IMR-90 (cell line): Measurements from ENCODE around the gene ANK3. TPM values are rescaled to one million over a fixed set of nuclear protein-coding genes. Genes with fewer than 3 reads are reported as not detected.
A peak's percentile ranks its signal among the peaks of the same experiment; 100 is the strongest.

ENCODE experiments used
- ATAC-seq: fragments of 200-7000 bp; cut with Tn5 transposase; 2 replicates; pipeline ENCODE4 v1.9.1; 2020; ENCODE audit warnings: low read depth, mild to moderate bottlenecking, moderate library complexity
- BruUV-seq: library from RNA; stranded (reverse); fragments of 400-500 nt; replicated peaks from 2 replicates; lab custom pipeline; 2021; lab: Mats Ljungman, UMichigan
- CTCF ChIA-PET: fragments of 300-600 bp; formaldehyde crosslinking; extraction: SDS; loops from one replicate; lab custom pipeline; 2021; ENCODE audit warnings: antibody characterized with exemption; lab: Yijun Ruan, JAX
- POLR2A ChIA-PET: fragments of 300-600 bp; sonication (Branson Sonifier 250); formaldehyde crosslinking; loops from one replicate; lab custom pipeline; 2022; ENCODE audit warnings: antibody characterized with exemption; ENCODE audit not compliant: unreplicated experiment; lab: Charles Lee
- DNase-seq: peaks from one replicate; pipeline ENCODE4 v3.0.0; 2013
- H2AFZ ChIP-seq: replicated peaks from 2 replicates; pipeline ENCODE3; 2013; ENCODE audit warnings: low read length, mild to moderate bottlenecking; ENCODE audit not compliant: poor library complexity
- H2AK5ac ChIP-seq: 2 replicates; pipeline ENCODE4 v1.6.1; 2013; ENCODE audit warnings: low read depth, low read length, inconsistent platforms
- H2AK9ac ChIP-seq: replicated peaks from 2 replicates; pipeline ENCODE3; 2013; ENCODE audit warnings: mild to moderate bottlenecking, low read depth, low read length, moderate library complexity; ENCODE audit not compliant: poor library complexity
- H2BK120ac ChIP-seq: 2 replicates; pipeline ENCODE4 v1.6.1; 2013; ENCODE audit warnings: low read depth, low read length, inconsistent platforms
- H2BK15ac ChIP-seq: 3 replicates; pipeline ENCODE4 v1.6.1; 2013; ENCODE audit warnings: low read depth, low read length, inconsistent platforms
- H2BK20ac ChIP-seq: 2 replicates; pipeline ENCODE4 v1.6.1; 2013; ENCODE audit warnings: low read depth, mild to moderate bottlenecking, inconsistent platforms, low read length, moderate library complexity
- H2BK5ac ChIP-seq: 2 replicates; pipeline ENCODE4 v1.6.1; 2013; ENCODE audit warnings: mild to moderate bottlenecking, low read depth, low read length, inconsistent platforms; ENCODE audit not compliant: poor library complexity, severe bottlenecking
- H3K14ac ChIP-seq: replicated peaks from 2 replicates; pipeline ENCODE4 v1.6.1; 2013; ENCODE audit warnings: low read depth, low read length, inconsistent platforms
- H3K18ac ChIP-seq: 2 replicates; pipeline ENCODE4 v1.6.1; 2013; ENCODE audit warnings: low read depth, low read length, control low read depth
- H3K23ac ChIP-seq: 2 replicates; pipeline ENCODE4 v1.6.1; 2013; ENCODE audit warnings: low read depth, low read length, inconsistent platforms
- H3K27ac ChIP-seq: 2 replicates; pipeline ENCODE4 v1.5.1; 2013; ENCODE audit warnings: mild to moderate bottlenecking, control low read depth, low read length; ENCODE audit not compliant: insufficient read depth
- H3K27me3 ChIP-seq: 2 replicates; pipeline ENCODE4 v1.6.1; 2013; ENCODE audit warnings: low read length; ENCODE audit not compliant: control insufficient read depth, insufficient read depth
- H3K36me3 ChIP-seq: 2 replicates; pipeline ENCODE4 v1.6.1; 2013; ENCODE audit warnings: low read length, mixed read lengths; ENCODE audit not compliant: control insufficient read depth, insufficient read depth
- H3K4ac ChIP-seq: 2 replicates; pipeline ENCODE4 v1.6.1; 2013; ENCODE audit warnings: low read depth, low read length, inconsistent platforms
- H3K4me1 ChIP-seq: 2 replicates; pipeline ENCODE4 v1.6.1; 2013; ENCODE audit warnings: low read length, mixed read lengths; ENCODE audit not compliant: control insufficient read depth, insufficient read depth
- H3K4me2 ChIP-seq: 2 replicates; pipeline ENCODE4 v1.6.1; 2013; ENCODE audit warnings: low read depth, mild to moderate bottlenecking, control low read depth, low read length, moderate library complexity
- H3K4me3 ChIP-seq: 2 replicates; pipeline ENCODE4 v1.5.1; 2013; ENCODE audit warnings: low read depth, mild to moderate bottlenecking, control low read depth, low read length, moderate library complexity; ENCODE audit not compliant: insufficient read depth
- H3K56ac ChIP-seq: 2 replicates; pipeline ENCODE4 v1.6.1; 2013; ENCODE audit warnings: low read length, inconsistent platforms; ENCODE audit not compliant: insufficient read depth; ENCODE audit errors: extremely low read depth
- H3K79me1 ChIP-seq, 2 experiments: 2 replicates each; pipeline ENCODE4 v1.6.1; 2013; ENCODE audit warnings: low read length in 2 of 2, inconsistent platforms in 1 of 2, low read depth in 1 of 2
- H3K9ac ChIP-seq: 2 replicates; pipeline ENCODE4 v1.6.1; 2013; ENCODE audit warnings: low read depth, low read length, control low read depth
- H3K9me1 ChIP-seq: 2 replicates; pipeline ENCODE4 v1.6.1; 2013; ENCODE audit warnings: low read length, inconsistent platforms; ENCODE audit not compliant: insufficient read depth
- H3K9me3 ChIP-seq: 2 replicates; pipeline ENCODE4 v1.6.1; 2013; ENCODE audit warnings: low read length; ENCODE audit not compliant: control insufficient read depth, insufficient read depth
- H4K20me1 ChIP-seq: 2 replicates; pipeline ENCODE4 v1.6.1; 2013; ENCODE audit warnings: low read length, inconsistent platforms; ENCODE audit not compliant: insufficient read depth
- H4K5ac ChIP-seq: 2 replicates; pipeline ENCODE4 v1.6.1; 2013; ENCODE audit warnings: mild to moderate bottlenecking, low read depth, low read length, control low read depth
- H4K8ac ChIP-seq, 2 experiments: 2 replicates each; pipeline ENCODE4 v1.6.1; 2013; ENCODE audit warnings: low read depth in 2 of 2, low read length in 2 of 2, control low read depth in 1 of 2, inconsistent platforms in 1 of 2
- H4K91ac ChIP-seq: 2 replicates; pipeline ENCODE4 v1.6.1; 2013; ENCODE audit warnings: low read depth, low read length, inconsistent platforms; ENCODE audit not compliant: insufficient read depth
- BHLHE40 ChIP-seq: fragments of 150-350 bp; IDR thresholded peaks from 2 replicates; pipeline ENCODE4 v1.6.1; 2016; ENCODE audit warnings: mild to moderate bottlenecking, low read depth, low read length
- CHD1 ChIP-seq: IDR thresholded peaks from 2 replicates; pipeline ENCODE4 v1.6.1; 2012; ENCODE audit warnings: low read depth, low read length, improper control_type of control experiment
- RFX5 ChIP-seq: IDR thresholded peaks from 2 replicates; pipeline ENCODE4 v1.8.0; 2012; ENCODE audit warnings: low read depth, mild to moderate bottlenecking, low read length, moderate library complexity
- WGBS, 2 experiments: methylation state at CpG; one replicate each; pipeline versions ENCODE4 v1.1.5 to v1.1.7; 2013; ENCODE audit warnings: missing lambda C conversion rate in 2 of 2; ENCODE audit not compliant: insufficient read length in 1 of 2; ENCODE audit errors: extremely low coverage in 2 of 2; 5-methylcytosine and 5-hydroxymethylcytosine counted together
- dilution Hi-C: fragments of 300-500 bp; cut with HindIII; formaldehyde crosslinking; loops from one replicate; pipeline ENCODE4 v1.14.3; 2018; ENCODE audit warnings: low sequenced_read_pairs; ENCODE audit not compliant: unreplicated experiment
- in situ Hi-C: fragments of 300-500 bp; cut with MboI; formaldehyde crosslinking; loops from 3 replicates; pipeline ENCODE4 v1.14.3; 2019; ENCODE audit warnings: low sequenced_read_pairs, inconsistent platforms, mixed read lengths
- intact Hi-C: fragments of 100-400 bp; cut with micrococcal nuclease; formaldehyde crosslinking; loops from 2 replicates; pipeline ENCODE4 v1.10.0; 2022
- polyA plus RNA-seq, 3 experiments: library from polyadenylated mRNA; depleted of rRNA; stranded (reverse); fragments of >200 nt; gene quantifications; 2 replicates each; pipeline ENCODE4 v1.2.3, GENCODE V29; 2012; ENCODE audit warnings: low replicate concordance in 1 of 3
- total RNA-seq: library from RNA; depleted of rRNA; stranded (reverse); fragments of >200 nt; gene quantifications from 2 replicates; pipeline ENCODE4 v1.2.3, GENCODE V29; 2012

Gene ANK3
- total and polyA plus RNA-seq, 2 of the 4 experiments (the other 2 are of a cell fraction) = 0.63 to 1.8 TPM

DNA sequence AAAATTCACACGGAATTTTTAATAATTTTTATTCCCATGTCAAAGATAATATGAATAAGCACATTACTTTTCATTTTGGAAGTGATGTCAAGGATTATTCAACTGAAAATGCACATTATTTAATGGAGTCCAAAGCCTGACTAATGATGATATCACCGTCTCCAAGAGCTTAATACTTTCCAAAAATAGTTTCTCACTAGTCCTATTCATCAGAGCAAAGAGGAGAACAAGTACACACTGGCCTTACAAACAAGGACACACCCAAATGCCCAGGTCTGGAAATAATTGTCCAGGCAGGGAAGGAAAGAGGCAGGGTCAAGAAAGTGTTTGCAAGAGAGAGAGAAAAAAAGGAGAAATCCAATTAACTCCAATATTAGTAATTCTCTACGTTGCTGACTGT is 266.5 kb downstream of the ANK3 start:
- Histone ChIP-seq H2BK5ac (no peak overlapping the region), H3K4me3 (no peak overlapping the region), H3K36me3 (no peaks in the 10 kb centered on the region), H2AFZ (no peak overlapping the region), H4K91ac (no peak overlapping the region), H3K4ac (peak overlapping the region; percentile 29; the same call in 1 of the 2 replicates), H3K9ac (no peak overlapping the region), H4K8ac (peak overlapping the region in 1 of 2 experiments; percentile 56; a peak in 1 of 4 replicates), H3K18ac (no peak overlapping the region), H3K9me1 (peaks cover 4% of the 10 kb centered on the region; the same call in 1 of the 2 replicates), H3K27me3 (no peaks in the 10 kb centered on the region), H3K23ac (peak overlapping the region; percentile 55; the same call in 1 of the 2 replicates), H3K27ac (no peak overlapping the region), H2BK15ac (peak overlapping the region; percentile 65; the same call in 1 of the 3 replicates), H3K56ac (no peak overlapping the region), H2AK5ac (no peak overlapping the region; the same call in 1 of the 2 replicates), H3K79me1 (no peaks in the 10 kb centered on the region), H3K9me3 (no peaks in the 10 kb centered on the region), H2BK20ac (peak overlapping the region; percentile 82), H4K20me1 (no peaks in the 10 kb centered on the region), H3K4me2 (peak overlapping the region; percentile 56; the same call in 1 of the 2 replicates), H2AK9ac (peak overlapping the region; percentile 7), H2BK120ac (peak overlapping the region; percentile 40; the same call in 1 of the 2 replicates), H3K14ac (peak overlapping the region; percentile 34; the same call in 1 of the 2 replicates), H4K5ac (no peak overlapping the region), H3K4me1 (peaks cover 3% of the 10 kb centered on the region; the same call in 1 of the 2 replicates)
- no TSS peak for BruUV-seq
- ATAC-seq (peak; percentile 74), DNase-seq (peak; percentile 76)
- no CpG with 5 or more reads among the region's 3 CpGs for WGBS, 2 experiments
- dilution Hi-C loops (no loop called here), intact Hi-C loops (no loop called here), in situ Hi-C loops (loop anchor here (10.0 to 25.0 kb wide), 2 partner anchors 312 to 514 kb away; no protein-coding TSS in a partner anchor)
- no peak for TF ChIP-seq RFX5
- no peak for TF ChIP-seq BHLHE40
- no peak for TF ChIP-seq CHD1
- ChIA-PET POLR2A (no interaction called here), CTCF (no interaction called here)
